ENCODE results near the gene KCMF1. TPM values are rescaled to one million over a fixed set of nuclear protein-coding genes. Genes with fewer than 3 reads are reported as not detected.

The KCMF1 gene
- total RNA-seq, 1 donor from 2014 or later = 62.1 TPM

- no peaks in the 10 kb centered on the region for H3K9me3 Mint-ChIP-seq (ENCODE audit: low read depth)
- no peak for DNase-seq (ENCODE audit: low spot score, unreplicated experiment)
- H3K4me1 Mint-ChIP-seq (ENCODE audit: low read depth) = peaks cover 8% of the 10 kb centered on the region
- H3K36me3 Mint-ChIP-seq (ENCODE audit: insufficient read depth) = peaks cover 25% of the 10 kb centered on the region
- no peak for TF ChIP-seq CTCF (IDR thresholded peaks at IDR 0.05; ENCODE audit: unreplicated experiment)
- H3K4me3 Mint-ChIP-seq (ENCODE audit: low read depth) = no peak overlapping the region
- H3K27me3 Mint-ChIP-seq = no peaks in the 10 kb centered on the region
- H3K27ac Mint-ChIP-seq = peak overlapping the region; percentile 21
Measured at GRCh38 chr2:85024372-85025047, 53.5 kb downstream of the KCMF1 start.

- no peak for DNase-seq (ENCODE audit: low spot score, unreplicated experiment)
- Mint-ChIP-seq H3K27ac (no peak overlapping the region), H3K36me3 (ENCODE audit: insufficient read depth) (peaks cover 28% of the 10 kb centered on the region), H3K9me3 (ENCODE audit: low read depth) (no peaks in the 10 kb centered on the region), H3K4me3 (ENCODE audit: low read depth) (no peak overlapping the region), H3K27me3 (no peaks in the 10 kb centered on the region), H3K4me1 (ENCODE audit: low read depth) (peaks cover 1% of the 10 kb centered on the region)
- no peak for TF ChIP-seq CTCF (IDR thresholded peaks at IDR 0.05; ENCODE audit: unreplicated experiment)
Measured at GRCh38 chr2:85032621-85033020, 61.7 kb downstream of the KCMF1 start.

GRCh38 chr2:85033388-85033787 lies 62.4 kb downstream of the KCMF1 start:
- DNase-seq (ENCODE audit: low spot score, unreplicated experiment) = no peak
- Mint-ChIP-seq H3K27ac (no peak overlapping the region), H3K4me1 (ENCODE audit: low read depth) (peaks cover 1% of the 10 kb centered on the region), H3K36me3 (ENCODE audit: insufficient read depth) (peaks cover 24% of the 10 kb centered on the region), H3K27me3 (no peaks in the 10 kb centered on the region), H3K9me3 (ENCODE audit: low read depth) (no peaks in the 10 kb centered on the region), H3K4me3 (ENCODE audit: low read depth) (no peak overlapping the region)
- TF ChIP-seq CTCF (IDR thresholded peaks at IDR 0.05; ENCODE audit: unreplicated experiment) = no peak

GRCh38 chr2:85034158-85034557 lies 63.2 kb downstream of the KCMF1 start:
- no peak for TF ChIP-seq CTCF (IDR thresholded peaks at IDR 0.05; ENCODE audit: unreplicated experiment)

GRCh38 chr2:85037622-85038021 lies 66.7 kb downstream of the KCMF1 start:
- Mint-ChIP-seq H3K27ac (no peak overlapping the region), H3K4me3 (ENCODE audit: low read depth) (no peak overlapping the region), H3K36me3 (ENCODE audit: insufficient read depth) (peaks cover 12% of the 10 kb centered on the region), H3K9me3 (ENCODE audit: low read depth) (no peaks in the 10 kb centered on the region), H3K27me3 (no peaks in the 10 kb centered on the region), H3K4me1 (ENCODE audit: low read depth) (peaks cover 3% of the 10 kb centered on the region)
- no peak for TF ChIP-seq CTCF (IDR thresholded peaks at IDR 0.05; ENCODE audit: unreplicated experiment)
- no peak for DNase-seq (ENCODE audit: low spot score, unreplicated experiment)

More at GRCh38 chr2:85034158-85034557, 63.2 kb downstream of the KCMF1 start:
- Mint-ChIP-seq H3K27me3 (no peaks in the 10 kb centered on the region), H3K4me1 (ENCODE audit: low read depth) (peaks cover 1% of the 10 kb centered on the region), H3K27ac (no peak overlapping the region), H3K9me3 (ENCODE audit: low read depth) (no peaks in the 10 kb centered on the region), H3K4me3 (ENCODE audit: low read depth) (no peak overlapping the region), H3K36me3 (ENCODE audit: insufficient read depth) (peaks cover 22% of the 10 kb centered on the region)
- DNase-seq (ENCODE audit: low spot score, unreplicated experiment) = no peak
